GM12878 (cell line): Measurements from ENCODE around the gene STK16. TPM values are rescaled to one million over a fixed set of nuclear protein-coding genes. Genes with fewer than 3 reads are reported as not detected.

ENCODE experiments used
- ATAC-seq: fragments of 200-7000 bp; cut with Tn5 transposase; 3 replicates; pipeline ENCODE4 v1.9.1; 2020; ENCODE audit warnings: mild to moderate bottlenecking, moderate library complexity
- BruUV-seq: library from RNA; stranded (reverse); fragments of 400-500 nt; replicated peaks from 2 replicates; lab custom pipeline; 2021; lab: Mats Ljungman, UMichigan
- CTCF ChIA-PET: fragments of 300-600 bp; sonication (Branson Sonifier 250); formaldehyde crosslinking; extraction: SDS; loops from one replicate; lab custom pipeline; 2021; ENCODE audit warnings: inconsistent platforms; lab: Yijun Ruan, JAX
- POLR2A ChIA-PET: fragments of 350-600 bp; formaldehyde crosslinking; extraction: SDS; loops from one replicate; lab custom pipeline; 2021; ENCODE audit warnings: inconsistent platforms; lab: Charles Lee
- RAD21 ChIA-PET: fragments of 300-600 bp; sonication (Branson Sonifier 250); formaldehyde crosslinking; loops from one replicate; lab custom pipeline; 2023; ENCODE audit warnings: antibody characterized with exemption; ENCODE audit not compliant: unreplicated experiment; lab: Charles Lee
- SMC1A ChIA-PET: fragments of 300-600 bp; sonication (Branson Sonifier 250); formaldehyde crosslinking; loops from one replicate; lab custom pipeline; 2023; ENCODE audit not compliant: unreplicated experiment, uncharacterized antibody; lab: Charles Lee
- DNase-seq: peaks from one replicate; pipeline ENCODE4 v3.0.0-alpha.2; 2011; ENCODE audit warnings: low read depth, low spot score
- FAIRE-seq: peaks from 3 replicates; lab custom pipeline; 2011; peaks lifted over from hg19 to GRCh38; lab: Jason Lieb, UNC
- H2AFZ ChIP-seq: 2 replicates; pipeline ENCODE4 v1.6.0; 2011; ENCODE audit warnings: low read depth, low read length, control low read depth; ENCODE audit not compliant: control insufficient read depth
- H3K27ac ChIP-seq: 2 replicates; pipeline ENCODE4 v1.5.1; 2011; ENCODE audit warnings: control low read depth; ENCODE audit not compliant: control insufficient read depth, insufficient read depth
- H3K27me3 ChIP-seq, 2 experiments: replicated peaks in 1 of 2; 2 replicates each; pipeline versions ENCODE4 v1.6.0 to v1.6.1; 2011; ENCODE audit warnings: low read length in 1 of 2; ENCODE audit not compliant: control insufficient read depth in 2 of 2, insufficient read depth in 2 of 2
- H3K36me3 ChIP-seq, 2 experiments: 2 replicates each; pipeline ENCODE4 v1.5.1; 2011; ENCODE audit warnings: low read length in 1 of 2; ENCODE audit not compliant: control insufficient read depth in 2 of 2, insufficient read depth in 2 of 2
- H3K4me1 ChIP-seq: 2 replicates; pipeline ENCODE4 v1.6.1; 2011; ENCODE audit warnings: mild to moderate bottlenecking, low read length, moderate library complexity, mixed read lengths; ENCODE audit not compliant: control insufficient read depth, insufficient read depth
- H3K4me2 ChIP-seq: 2 replicates; pipeline ENCODE4 v1.6.0; 2011; ENCODE audit warnings: control low read depth; ENCODE audit not compliant: control insufficient read depth, insufficient read depth
- H3K4me3 ChIP-seq: fragments of 200-600 bp; sonication (generic); 2 replicates; pipeline ENCODE4 v1.5.1; 2016
- H3K79me2 ChIP-seq: 2 replicates; pipeline ENCODE4 v1.6.0; 2011; ENCODE audit warnings: low read length; ENCODE audit not compliant: control insufficient read depth, insufficient read depth
- H3K9ac ChIP-seq: 2 replicates; pipeline ENCODE4 v1.8.0; 2011; ENCODE audit warnings: low read length, control low read depth, mixed read lengths; ENCODE audit not compliant: control insufficient read depth, insufficient read depth
- H3K9me3 ChIP-seq: replicated peaks from 3 replicates; pipeline ENCODE4 v1.5.1; 2011; ENCODE audit warnings: mild to moderate bottlenecking, low read length; ENCODE audit not compliant: control insufficient read depth, insufficient read depth
- H4K20me1 ChIP-seq: 2 replicates; pipeline ENCODE4 v1.6.0; 2011; ENCODE audit not compliant: control insufficient read depth, insufficient read depth
- ASH2L ChIP-seq: fragments of 300-600, 200-600 bp; sonication (generic); IDR thresholded peaks from 2 replicates; pipeline ENCODE4 v1.6.1; 2017; ENCODE audit warnings: low read depth, mild to moderate bottlenecking, borderline replicate concordance
- BCL11A ChIP-seq: IDR thresholded peaks from 2 replicates; pipeline ENCODE4 v1.6.1; 2011; ENCODE audit warnings: low read depth, low read length
- PAX8 ChIP-seq: fragments of 450-650 bp; IDR thresholded peaks from 2 replicates; pipeline ENCODE4 v1.6.1; 2017; ENCODE audit warnings: mild to moderate bottlenecking, moderate library complexity
- POLR2A ChIP-seq: IDR thresholded peaks from 2 replicates; pipeline ENCODE4 v1.6.1; 2011; ENCODE audit warnings: low read depth, mild to moderate bottlenecking, low read length
- RUNX3 ChIP-seq: IDR thresholded peaks from 2 replicates; pipeline ENCODE4 v1.6.1; 2012; ENCODE audit warnings: low read length, inconsistent platforms
- SPI1 ChIP-seq: IDR thresholded peaks from 2 replicates; pipeline ENCODE4 v1.6.1; 2011; ENCODE audit warnings: low read depth, mild to moderate bottlenecking, low read length, moderate library complexity, borderline replicate concordance; ENCODE audit not compliant: insufficient read depth
- WGBS: methylation state at CpG from one replicate; pipeline ENCODE4 v1.1.6; 2016; ENCODE audit warnings: low lambda C conversion rate; ENCODE audit not compliant: insufficient replicate concordance, insufficient coverage; ENCODE audit errors: missing lambda C conversion rate; 5-methylcytosine and 5-hydroxymethylcytosine counted together
- in situ Hi-C: fragments of 300-500 bp; cut with MboI; formaldehyde crosslinking; loops from 9 replicates; pipeline ENCODE4 v1.14.3; 2018; ENCODE audit warnings: mixed read lengths
- intact Hi-C: fragments of 100-400 bp; cut with micrococcal nuclease; formaldehyde crosslinking; loops from one replicate; pipeline ENCODE4 v1.14.2; 2022; ENCODE audit not compliant: unreplicated experiment
- polyA plus RNA-seq, 11 experiments: library from polyadenylated mRNA; depleted of rRNA in 4 of 11; unstranded in 6 of 11; stranded (reverse) in 5 of 11; fragments of >200 nt; fragmentation: Nextera tagmentation in 4 of 11; fragmentation: Illumina TruSeq in 1 of 11; extraction: Ambion mirVana in 4 of 11; extraction: Trizol in 1 of 11; gene quantifications; 1 replicate in 1 of 11; 2 replicates in 10 of 11; pipeline versions ENCODE4 v1.2.1 to v1.2.3, GENCODE V29; 2011 to 2016; ENCODE audit warnings: inconsistent platforms in 2 of 11, missing spikeins in 2 of 11, low read depth in 1 of 11
- total RNA-seq, 4 experiments: library from RNA; depleted of rRNA in 3 of 4; stranded (reverse); fragments of >200 nt in 3 of 4; fragmentation: Illumina TruSeq in 1 of 4; extraction: Trizol in 1 of 4; gene quantifications; 2 replicates each; pipeline versions ENCODE4 v1.2.1 to v1.2.3, GENCODE V29; 2013 to 2021

The STK16 gene
- total and polyA plus RNA-seq, 10 of the 15 experiments (the other 5 are each of a cell fraction or from before 2014, with no cell fraction given): 4.3 to 50.1 (median 17.9) TPM

GRCh38 chr2:219250049-219250781 lies 4.9 kb downstream of the STK16 start:
- WGBS: 76% methylated on average over 22 of the region's 22 CpGs
- 0 out of 2 replicates have a peak, but pooled peaks cover 4% of the 10 kb centered on the region for H4K20me1 ChIP-seq
- in situ Hi-C loops (no loop called here), intact Hi-C loops (no loop called here)
- no peaks in the 10 kb centered on the region for H3K27me3 ChIP-seq
- ChIA-PET POLR2A (interaction anchor here (0.8 to 9.0 kb wide), 10 partner anchors 12 to 356 kb away, joined by 3 to 160 read pairs (median 8); partner anchors contain the start of genes ANKZF1, ATG9A, CNPPD1 and DNAJB2), SMC1A (interaction anchor here (1.0 to 8.6 kb wide), 13 partner anchors 10 to 355 kb away, joined by 3 to 98 read pairs (median 9); partner anchors contain the start of genes ANKZF1, ATG9A, CNPPD1 and DNAJB2)
- ATAC-seq (no peak), FAIRE-seq (no peak)
- H2AFZ ChIP-seq: no peak overlapping the region
- no TSS peak for BruUV-seq
- H3K27ac ChIP-seq: peak overlapping the region; percentile 58
- H3K4me3 ChIP-seq: peak overlapping the region; percentile 35; the same call in 1 of the 2 replicates
- H3K36me3 ChIP-seq: peaks cover 12 to 19% of the 10 kb centered on the region in 2 experiments
- TF ChIP-seq POLR2A (peak; percentile 47; the same call in 1 of the 2 replicates), BCL11A (no peak)
- TF ChIP-seq, all 136 proteins: peak for 1
- DNase-seq: no peak
- peaks cover 48% of the 10 kb centered on the region for H3K4me1 ChIP-seq
- peaks cover 60% of the 10 kb centered on the region for H3K79me2 ChIP-seq
- peak overlapping the region; percentile 13; the same call in 1 of the 2 replicates for H3K9ac ChIP-seq
- H3K9me3 ChIP-seq: no peaks in the 10 kb centered on the region
- CTCF ChIA-PET: interaction anchor here (0.9 to 5.5 kb wide), 9 partner anchors 11 to 101 kb away, joined by 3 to 69 read pairs (median 6); partner anchors contain the start of genes ANKZF1, ATG9A, DNAJB2 and SLC23A3
- RAD21 ChIA-PET: interaction anchor here (1.0 to 5.1 kb wide), 13 partner anchors 11 to 138 kb away, joined by 3 to 53 read pairs (median 9); partner anchors contain the start of genes ANKZF1, ATG9A, CNPPD1 and DNAJB2
- peak overlapping the region; percentile 9 for H3K4me2 ChIP-seq

- ChIA-PET RAD21 (interaction anchor here (1.1 to 5.1 kb wide), 5 partner anchors 10 to 48 kb away, joined by 3 to 53 read pairs (median 4); partner anchors contain the start of gene DNAJB2), POLR2A (interaction anchor here (1.3 to 9.0 kb wide), 9 partner anchors 22 to 75 kb away, joined by 3 to 160 read pairs (median 7); partner anchors contain the start of genes ANKZF1, ATG9A, CNPPD1 and DNAJB2), SMC1A (interaction anchor here (0.9 to 8.6 kb wide), 9 partner anchors 13 to 81 kb away, joined by 3 to 98 read pairs (median 7); partner anchors contain the start of genes ANKZF1, ATG9A, CNPPD1 and DNAJB2), CTCF (interaction anchor here (0.8 to 6.1 kb wide), 8 partner anchors 22 to 81 kb away, joined by 3 to 65 read pairs (median 4); partner anchors contain the start of genes ANKZF1, ATG9A and DNAJB2)
- DNase-seq (no peak), FAIRE-seq (no peak), ATAC-seq (no peak)
- Histone ChIP-seq H3K9ac (peak overlapping the region; percentile 86), H3K4me3 (peak overlapping the region; percentile 86), H3K79me2 (peaks cover 47% of the 10 kb centered on the region), H3K27me3 (no peaks in the 10 kb centered on the region), H3K4me1 (peaks cover 41% of the 10 kb centered on the region), H3K4me2 (peak overlapping the region; percentile 92), H3K36me3 (peaks cover 12 to 19% of the 10 kb centered on the region in 2 experiments), H3K9me3 (no peaks in the 10 kb centered on the region), H4K20me1 (0 out of 2 replicates have a peak, but pooled peaks cover 4% of the 10 kb centered on the region), H2AFZ (no peak overlapping the region), H3K27ac (peak overlapping the region; percentile 77; the same call in 1 of the 2 replicates)
- BruUV-seq: no TSS peak
- in situ Hi-C loops: no loop called here
- TF ChIP-seq ASH2L: no peak
- TF ChIP-seq PAX8: no peak
- 0 out of 2 replicates have a peak, but pooled peaks have one; percentile 5 for TF ChIP-seq RUNX3
- peak; percentile 22; the same call in 1 of the 2 replicates for TF ChIP-seq SPI1
- intact Hi-C loops: loop anchor here (2.0 kb wide), 2 partner anchors 23 to 75 kb away; partner anchors contain the start of genes ANKZF1, ATG9A and CNPPD1
- WGBS: 56% methylated on average over 6 of the region's 6 CpGs
Measured at GRCh38 chr2:219251656-219252055, 6.4 kb downstream of the STK16 start.
